T-helper 1 cell treated with Interleukin-12 subunit alpha and Interleukin-12 subunit beta and Interleukin-4 antibody, amounts not matched to agents 30 ng/mL and 1 ng/mL, for 36 hours (primary cell): ENCODE results near the gene GRM8. TPM values are rescaled to one million over a fixed set of nuclear protein-coding genes. Genes with fewer than 3 reads are reported as not detected.
"Not testable (repeated sequence)": the region's sequence is repeated elsewhere in the genome, so short reads cannot be mapped to it uniquely, and the experiment has no call there.

Experiments
- intact Hi-C: fragments of 100-400 bp; cut with micrococcal nuclease; formaldehyde crosslinking; loops from one replicate; pipeline ENCODE4 v1.15.1; 2024
- total RNA-seq: library from RNA; stranded (reverse); gene quantifications from 2 replicates; pipeline ENCODE4 v1.2.3, GENCODE V29; 2022

GRM8 gene
- total RNA-seq, 1 donor from 2014 or later: not detected

- intact Hi-C loops: no loop called here
Observed at GRCh38 chr7:126931581-126931980, 321.2 kb downstream of the GRM8 start.

GRCh38 chr7:126930166-126930565 is 322.6 kb downstream of the GRM8 start:
- intact Hi-C loops: no loop called here

GRCh38 chr7:126924477-126924876 is 328.3 kb downstream of the GRM8 start:
- intact Hi-C loops: no loop called here

GRCh38 chr7:126911627-126912026 is 341.1 kb downstream of the GRM8 start:
- intact Hi-C loops: not testable (repeated sequence)

- intact Hi-C loops: not testable (repeated sequence)
Observed at GRCh38 chr7:126908564-126908963, 344.2 kb downstream of the GRM8 start.

- intact Hi-C loops: not testable (repeated sequence)
Observed at GRCh38 chr7:126907657-126908056, 345.1 kb downstream of the GRM8 start.

GRCh38 chr7:126905255-126905654 is 347.5 kb downstream of the GRM8 start:
- intact Hi-C loops: not testable (repeated sequence)

GRCh38 chr7:126901041-126901765 is 351.5 kb downstream of the GRM8 start:
- intact Hi-C loops: not testable (repeated sequence)

- intact Hi-C loops: not testable (repeated sequence)
Observed at GRCh38 chr7:126887980-126888379, 364.8 kb downstream of the GRM8 start.

GRCh38 chr7:126887560-126887959 is 365.2 kb downstream of the GRM8 start:
- intact Hi-C loops: not testable (repeated sequence)

GRCh38 chr7:126882730-126883129 is 370.0 kb downstream of the GRM8 start:
- intact Hi-C loops: not testable (repeated sequence)

- intact Hi-C loops: not testable (repeated sequence)
Observed at GRCh38 chr7:126881908-126882307, 370.8 kb downstream of the GRM8 start.

GRCh38 chr7:126881315-126881714 is 371.4 kb downstream of the GRM8 start:
- intact Hi-C loops: no loop called here

GRCh38 chr7:126876536-126876935 is 376.2 kb downstream of the GRM8 start:
- intact Hi-C loops: not testable (repeated sequence)

GRCh38 chr7:126856691-126857291 is 395.9 kb downstream of the GRM8 start:
- intact Hi-C loops: loop anchor here (2.0 to 10.0 kb wide), 3 partner anchors 396 to 1632 kb away; partner anchors contain the start of gene GRM8

GRCh38 chr7:126845331-126845730 is 407.4 kb downstream of the GRM8 start:
- intact Hi-C loops: no loop called here

GRCh38 chr7:126843883-126844282 is 408.9 kb downstream of the GRM8 start:
- intact Hi-C loops: no loop called here

GRCh38 chr7:126843336-126843735 is 409.4 kb downstream of the GRM8 start:
- intact Hi-C loops: no loop called here

GRCh38 chr7:126842451-126842850 is 410.3 kb downstream of the GRM8 start:
- intact Hi-C loops: no loop called here

- intact Hi-C loops: no loop called here
Observed at GRCh38 chr7:126840869-126841268, 411.9 kb downstream of the GRM8 start.

GRCh38 chr7:126839624-126840023 is 413.1 kb downstream of the GRM8 start:
- intact Hi-C loops: no loop called here

GRCh38 chr7:126838194-126838593 is 414.5 kb downstream of the GRM8 start:
- intact Hi-C loops: no loop called here

- intact Hi-C loops: not testable (repeated sequence)
Observed at GRCh38 chr7:126831241-126831640, 421.5 kb downstream of the GRM8 start.
